ENCODE measurements around the gene AP3S2. TPM values are rescaled to one million over a fixed set of nuclear protein-coding genes. Genes with fewer than 3 reads are reported as not detected.

AP3S2 gene
- total RNA-seq, 2 experiments from 2014 or later: 20.3 to 23.0 TPM

GRCh38 chr15:89806559-89807550 lies 86.9 kb downstream of the AP3S2 start:
- Mint-ChIP-seq H3K4me1 (ENCODE audit: low read depth) (no peaks in the 10 kb centered on the region), H3K4me3 (no peak overlapping the region), H3K9me3 (no peaks in the 10 kb centered on the region), H3K27me3 (peaks cover 5% of the 10 kb centered on the region), H3K27ac (no peak overlapping the region), H3K36me3 (ENCODE audit: low read depth) (no peaks in the 10 kb centered on the region)
- ATAC-seq: no peak
- intact Hi-C loops (cut with micrococcal nuclease): no loop called here
- POLR2A ChIA-PET: no interaction called here
- CTCF ChIA-PET: interaction anchor here (1.0 kb wide), 1 partner anchor 46 kb away, joined by 3 read pairs; no protein-coding TSS in a partner anchor
- no peak for DNase-seq
- TF ChIP-seq CTCF (IDR thresholded peaks at IDR 0.05): no peak

- ChIA-PET POLR2A (no interaction called here), CTCF (interaction anchor here (1.0 kb wide), 1 partner anchor 23 kb away, joined by 3 read pairs; no protein-coding TSS in a partner anchor)
- ATAC-seq (no peak), DNase-seq (no peak)
- Mint-ChIP-seq H3K9me3 (no peaks in the 10 kb centered on the region), H3K27ac (no peak overlapping the region), H3K36me3 (ENCODE audit: low read depth) (no peaks in the 10 kb centered on the region), H3K4me3 (no peak overlapping the region), H3K4me1 (ENCODE audit: low read depth) (no peaks in the 10 kb centered on the region), H3K27me3 (peaks cover 5% of the 10 kb centered on the region)
- TF ChIP-seq CTCF (IDR thresholded peaks at IDR 0.05): no peak
- intact Hi-C loops (cut with micrococcal nuclease): no loop called here
Measured at GRCh38 chr15:89806210-89806558, 87.6 kb downstream of the AP3S2 start.

- Mint-ChIP-seq H3K27ac (no peak overlapping the region), H3K36me3 (ENCODE audit: low read depth) (no peaks in the 10 kb centered on the region), H3K27me3 (peaks cover 5% of the 10 kb centered on the region), H3K4me1 (ENCODE audit: low read depth) (no peaks in the 10 kb centered on the region), H3K4me3 (no peak overlapping the region), H3K9me3 (no peaks in the 10 kb centered on the region)
- POLR2A ChIA-PET: no interaction called here
- CTCF ChIA-PET: interaction anchor here (1.0 kb wide), 1 partner anchor 22 kb away, joined by 3 read pairs; no protein-coding TSS in a partner anchor
- DNase-seq (no peak), ATAC-seq (no peak)
- intact Hi-C loops (cut with micrococcal nuclease): no loop called here
- no peak for TF ChIP-seq CTCF (IDR thresholded peaks at IDR 0.05)
Measured at GRCh38 chr15:89805241-89806209, 88.3 kb downstream of the AP3S2 start.

- Mint-ChIP-seq H3K4me1 (ENCODE audit: low read depth) (no peaks in the 10 kb centered on the region), H3K9me3 (no peaks in the 10 kb centered on the region), H3K27me3 (peaks cover 5% of the 10 kb centered on the region), H3K27ac (no peak overlapping the region), H3K4me3 (no peak overlapping the region), H3K36me3 (ENCODE audit: low read depth) (no peaks in the 10 kb centered on the region)
- intact Hi-C loops (cut with micrococcal nuclease): no loop called here
- DNase-seq: no peak
- CTCF ChIA-PET: no interaction called here
- no peak for TF ChIP-seq CTCF (IDR thresholded peaks at IDR 0.05)
- no peak for ATAC-seq
- POLR2A ChIA-PET: no interaction called here
Measured at GRCh38 chr15:89803941-89804800, 89.6 kb downstream of the AP3S2 start.
